IMR-90 (cell line): ENCODE data around the gene CACNA1G. TPM values are rescaled to one million over a fixed set of nuclear protein-coding genes. Genes with fewer than 3 reads are reported as not detected.

ENCODE experiments used
- ATAC-seq: fragments of 200-7000 bp; cut with Tn5 transposase; 2 replicates; pipeline ENCODE4 v1.9.1; 2020; ENCODE audit warnings: low read depth, mild to moderate bottlenecking, moderate library complexity
- BruUV-seq: library from RNA; stranded (reverse); fragments of 400-500 nt; replicated peaks from 2 replicates; lab custom pipeline; 2021; lab: Mats Ljungman, UMichigan
- CTCF ChIA-PET: fragments of 300-600 bp; formaldehyde crosslinking; extraction: SDS; loops from one replicate; lab custom pipeline; 2021; ENCODE audit warnings: antibody characterized with exemption; lab: Yijun Ruan, JAX
- POLR2A ChIA-PET: fragments of 300-600 bp; sonication (Branson Sonifier 250); formaldehyde crosslinking; loops from one replicate; lab custom pipeline; 2022; ENCODE audit warnings: antibody characterized with exemption; ENCODE audit not compliant: unreplicated experiment; lab: Charles Lee
- DNase-seq: peaks from one replicate; pipeline ENCODE4 v3.0.0; 2013
- H2AFZ ChIP-seq: replicated peaks from 2 replicates; pipeline ENCODE3; 2013; ENCODE audit warnings: low read length, mild to moderate bottlenecking; ENCODE audit not compliant: poor library complexity
- H2AK5ac ChIP-seq: 2 replicates; pipeline ENCODE4 v1.6.1; 2013; ENCODE audit warnings: low read depth, low read length, inconsistent platforms
- H2AK9ac ChIP-seq: replicated peaks from 2 replicates; pipeline ENCODE3; 2013; ENCODE audit warnings: mild to moderate bottlenecking, low read depth, low read length, moderate library complexity; ENCODE audit not compliant: poor library complexity
- H2BK120ac ChIP-seq: 2 replicates; pipeline ENCODE4 v1.6.1; 2013; ENCODE audit warnings: low read depth, low read length, inconsistent platforms
- H2BK15ac ChIP-seq: 3 replicates; pipeline ENCODE4 v1.6.1; 2013; ENCODE audit warnings: low read depth, low read length, inconsistent platforms
- H2BK20ac ChIP-seq: 2 replicates; pipeline ENCODE4 v1.6.1; 2013; ENCODE audit warnings: low read depth, mild to moderate bottlenecking, inconsistent platforms, low read length, moderate library complexity
- H2BK5ac ChIP-seq: 2 replicates; pipeline ENCODE4 v1.6.1; 2013; ENCODE audit warnings: mild to moderate bottlenecking, low read depth, low read length, inconsistent platforms; ENCODE audit not compliant: poor library complexity, severe bottlenecking
- H3K14ac ChIP-seq: replicated peaks from 2 replicates; pipeline ENCODE4 v1.6.1; 2013; ENCODE audit warnings: low read depth, low read length, inconsistent platforms
- H3K18ac ChIP-seq: 2 replicates; pipeline ENCODE4 v1.6.1; 2013; ENCODE audit warnings: low read depth, low read length, control low read depth
- H3K23ac ChIP-seq: 2 replicates; pipeline ENCODE4 v1.6.1; 2013; ENCODE audit warnings: low read depth, low read length, inconsistent platforms
- H3K27ac ChIP-seq: 2 replicates; pipeline ENCODE4 v1.5.1; 2013; ENCODE audit warnings: mild to moderate bottlenecking, control low read depth, low read length; ENCODE audit not compliant: insufficient read depth
- H3K27me3 ChIP-seq: 2 replicates; pipeline ENCODE4 v1.6.1; 2013; ENCODE audit warnings: low read length; ENCODE audit not compliant: control insufficient read depth, insufficient read depth
- H3K36me3 ChIP-seq: 2 replicates; pipeline ENCODE4 v1.6.1; 2013; ENCODE audit warnings: low read length, mixed read lengths; ENCODE audit not compliant: control insufficient read depth, insufficient read depth
- H3K4ac ChIP-seq: 2 replicates; pipeline ENCODE4 v1.6.1; 2013; ENCODE audit warnings: low read depth, low read length, inconsistent platforms
- H3K4me1 ChIP-seq: 2 replicates; pipeline ENCODE4 v1.6.1; 2013; ENCODE audit warnings: low read length, mixed read lengths; ENCODE audit not compliant: control insufficient read depth, insufficient read depth
- H3K4me2 ChIP-seq: 2 replicates; pipeline ENCODE4 v1.6.1; 2013; ENCODE audit warnings: low read depth, mild to moderate bottlenecking, control low read depth, low read length, moderate library complexity
- H3K4me3 ChIP-seq: 2 replicates; pipeline ENCODE4 v1.5.1; 2013; ENCODE audit warnings: low read depth, mild to moderate bottlenecking, control low read depth, low read length, moderate library complexity; ENCODE audit not compliant: insufficient read depth
- H3K56ac ChIP-seq: 2 replicates; pipeline ENCODE4 v1.6.1; 2013; ENCODE audit warnings: low read length, inconsistent platforms; ENCODE audit not compliant: insufficient read depth; ENCODE audit errors: extremely low read depth
- H3K79me1 ChIP-seq, 2 experiments: 2 replicates each; pipeline ENCODE4 v1.6.1; 2013; ENCODE audit warnings: low read length in 2 of 2, inconsistent platforms in 1 of 2, low read depth in 1 of 2
- H3K9ac ChIP-seq: 2 replicates; pipeline ENCODE4 v1.6.1; 2013; ENCODE audit warnings: low read depth, low read length, control low read depth
- H3K9me1 ChIP-seq: 2 replicates; pipeline ENCODE4 v1.6.1; 2013; ENCODE audit warnings: low read length, inconsistent platforms; ENCODE audit not compliant: insufficient read depth
- H3K9me3 ChIP-seq: 2 replicates; pipeline ENCODE4 v1.6.1; 2013; ENCODE audit warnings: low read length; ENCODE audit not compliant: control insufficient read depth, insufficient read depth
- H4K20me1 ChIP-seq: 2 replicates; pipeline ENCODE4 v1.6.1; 2013; ENCODE audit warnings: low read length, inconsistent platforms; ENCODE audit not compliant: insufficient read depth
- H4K5ac ChIP-seq: 2 replicates; pipeline ENCODE4 v1.6.1; 2013; ENCODE audit warnings: mild to moderate bottlenecking, low read depth, low read length, control low read depth
- H4K8ac ChIP-seq, 2 experiments: 2 replicates each; pipeline ENCODE4 v1.6.1; 2013; ENCODE audit warnings: low read depth in 2 of 2, low read length in 2 of 2, control low read depth in 1 of 2, inconsistent platforms in 1 of 2
- H4K91ac ChIP-seq: 2 replicates; pipeline ENCODE4 v1.6.1; 2013; ENCODE audit warnings: low read depth, low read length, inconsistent platforms; ENCODE audit not compliant: insufficient read depth
- BHLHE40 ChIP-seq: fragments of 150-350 bp; IDR thresholded peaks from 2 replicates; pipeline ENCODE4 v1.6.1; 2016; ENCODE audit warnings: mild to moderate bottlenecking, low read depth, low read length
- CHD1 ChIP-seq: IDR thresholded peaks from 2 replicates; pipeline ENCODE4 v1.6.1; 2012; ENCODE audit warnings: low read depth, low read length, improper control_type of control experiment
- FOS ChIP-seq: fragments of 150-350 bp; IDR thresholded peaks from 2 replicates; pipeline ENCODE4 v1.6.1; 2016; ENCODE audit warnings: low read depth, low read length
- MAFK ChIP-seq: IDR thresholded peaks from 2 replicates; pipeline ENCODE4 v1.6.1; 2012; ENCODE audit warnings: low read depth, low read length, improper control_type of control experiment
- MAZ ChIP-seq: IDR thresholded peaks from 2 replicates; pipeline ENCODE4 v1.6.1; 2012; ENCODE audit warnings: low read depth, mild to moderate bottlenecking, low read length, improper control_type of control experiment, moderate library complexity, borderline replicate concordance
- MXI1 ChIP-seq: IDR thresholded peaks from 2 replicates; pipeline ENCODE4 v1.6.1; 2012; ENCODE audit warnings: low read depth, mild to moderate bottlenecking, low read length, moderate library complexity, borderline replicate concordance
- NFE2L2 ChIP-seq: fragments of 150-350 bp; IDR thresholded peaks from 2 replicates; pipeline ENCODE4 v1.6.1; 2016; ENCODE audit warnings: low read depth, mild to moderate bottlenecking, low read length
- POLR2A ChIP-seq: IDR thresholded peaks from 2 replicates; pipeline ENCODE4 v1.6.1; 2012; ENCODE audit warnings: mild to moderate bottlenecking, low read depth, low read length
- RAD21 ChIP-seq: IDR thresholded peaks from 2 replicates; pipeline ENCODE4 v1.6.1; 2012; ENCODE audit warnings: low read length, improper control_type of control experiment
- RCOR1 ChIP-seq: IDR thresholded peaks from 2 replicates; pipeline ENCODE4 v1.6.1; 2012; ENCODE audit warnings: mild to moderate bottlenecking, low read length, improper control_type of control experiment; ENCODE audit not compliant: insufficient replicate concordance
- RFX5 ChIP-seq: IDR thresholded peaks from 2 replicates; pipeline ENCODE4 v1.8.0; 2012; ENCODE audit warnings: low read depth, mild to moderate bottlenecking, low read length, moderate library complexity
- SMC3 ChIP-seq: fragments of 150-350 bp; IDR thresholded peaks from 2 replicates; pipeline ENCODE4 v1.6.1; 2016; ENCODE audit warnings: low read depth, mild to moderate bottlenecking, antibody characterized with exemption, low read length, moderate library complexity
- WGBS, 2 experiments: methylation state at CpG; one replicate each; pipeline versions ENCODE4 v1.1.5 to v1.1.7; 2013; ENCODE audit warnings: missing lambda C conversion rate in 2 of 2; ENCODE audit not compliant: insufficient read length in 1 of 2; ENCODE audit errors: extremely low coverage in 2 of 2; 5-methylcytosine and 5-hydroxymethylcytosine counted together
- dilution Hi-C: fragments of 300-500 bp; cut with HindIII; formaldehyde crosslinking; loops from one replicate; pipeline ENCODE4 v1.14.3; 2018; ENCODE audit warnings: low sequenced_read_pairs; ENCODE audit not compliant: unreplicated experiment
- in situ Hi-C: fragments of 300-500 bp; cut with MboI; formaldehyde crosslinking; loops from 3 replicates; pipeline ENCODE4 v1.14.3; 2019; ENCODE audit warnings: low sequenced_read_pairs, inconsistent platforms, mixed read lengths
- intact Hi-C: fragments of 100-400 bp; cut with micrococcal nuclease; formaldehyde crosslinking; loops from 2 replicates; pipeline ENCODE4 v1.10.0; 2022
- polyA plus RNA-seq, 3 experiments: library from polyadenylated mRNA; depleted of rRNA; stranded (reverse); fragments of >200 nt; gene quantifications; 2 replicates each; pipeline ENCODE4 v1.2.3, GENCODE V29; 2012; ENCODE audit warnings: low replicate concordance in 1 of 3
- total RNA-seq: library from RNA; depleted of rRNA; stranded (reverse); fragments of >200 nt; gene quantifications from 2 replicates; pipeline ENCODE4 v1.2.3, GENCODE V29; 2012
- TF ChIP-seq, protein P1 (sequence below): fragments of 150-350 bp; IDR thresholded peaks from 2 replicates; pipeline ENCODE4 v1.6.1; 2016; ENCODE audit warnings: low read depth, mild to moderate bottlenecking, low read length, moderate library complexity, borderline replicate concordance

The CACNA1G gene
- total and polyA plus RNA-seq, 2 of the 4 experiments (the other 2 are of a cell fraction): under 0.01 to 0.03 TPM

DNA sequence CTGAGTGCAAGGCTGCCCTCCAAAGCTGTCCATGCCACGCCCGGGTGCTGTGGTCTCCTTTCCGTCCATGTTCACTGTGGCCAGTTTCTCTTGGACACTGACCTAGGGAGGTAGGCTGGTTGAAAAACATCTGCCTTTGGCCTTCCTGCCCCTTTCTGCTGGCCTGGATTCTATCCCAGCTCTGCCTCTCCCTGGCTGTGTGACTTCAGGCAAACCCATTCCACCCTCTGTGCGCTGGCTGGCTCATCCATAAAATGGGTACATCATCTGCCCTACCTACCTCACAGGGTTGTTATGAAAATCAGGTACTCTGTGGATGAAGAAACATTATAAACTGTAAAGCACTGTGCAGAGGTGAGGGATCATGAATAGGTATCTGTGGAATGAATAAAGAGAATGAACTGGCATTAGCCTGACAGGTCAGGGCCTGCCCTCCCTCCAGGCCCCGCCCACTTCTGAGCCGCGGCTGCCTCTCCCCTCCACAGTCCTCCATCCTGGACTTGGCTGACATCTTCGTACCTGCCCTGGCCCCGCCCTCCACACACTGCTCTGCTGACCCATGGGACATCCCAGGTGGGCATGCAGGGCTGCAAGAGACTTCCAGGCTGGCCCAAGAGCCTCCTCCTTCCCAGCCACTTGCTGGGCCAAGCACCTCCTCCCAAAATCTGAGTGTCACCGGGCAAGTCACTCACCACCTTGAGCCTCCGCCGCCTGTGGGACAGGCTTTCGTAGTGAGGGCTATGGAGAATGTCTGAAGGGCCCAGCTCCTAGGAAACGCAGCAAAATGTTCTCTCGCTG is 20.6 kb upstream of the CACNA1G start:
- Histone ChIP-seq H3K18ac (no peak overlapping the region), H3K9me1 (peaks cover 4% of the 10 kb centered on the region), H2AK9ac (no peak overlapping the region), H3K4me1 (peaks cover 12% of the 10 kb centered on the region; the same call in 1 of the 2 replicates), H3K79me1 (peaks cover 0 to 7% of the 10 kb centered on the region in 2 experiments; a peak in 2 of 4 replicates), H4K5ac (no peak overlapping the region), H3K4me2 (no peak overlapping the region), H4K8ac (no peak overlapping the region), H3K23ac (no peak overlapping the region), H3K4ac (no peak overlapping the region), H4K91ac (no peak overlapping the region), H2BK15ac (no peak overlapping the region), H2AFZ (peak overlapping the region; percentile 44), H2BK120ac (no peak overlapping the region), H3K14ac (no peak overlapping the region), H3K36me3 (no peaks in the 10 kb centered on the region), H3K56ac (no peak overlapping the region), H3K27me3 (no peaks in the 10 kb centered on the region), H2BK20ac (no peak overlapping the region), H2BK5ac (no peak overlapping the region), H4K20me1 (no peaks in the 10 kb centered on the region), H3K4me3 (no peak overlapping the region), H2AK5ac (no peak overlapping the region), H3K9me3 (no peaks in the 10 kb centered on the region), H3K9ac (no peak overlapping the region), H3K27ac (no peak overlapping the region)
- ChIA-PET CTCF (no interaction called here), POLR2A (interaction anchor here (0.6 kb wide), 1 partner anchor 380 kb away, joined by 3 read pairs; no protein-coding TSS in a partner anchor)
- ATAC-seq (no peak), DNase-seq (no peak)
- dilution Hi-C loops (no loop called here), intact Hi-C loops (loop anchor here (10.0 kb wide), 1 partner anchor 415 kb away; no protein-coding TSS in a partner anchor), in situ Hi-C loops (loop anchor here (10.0 kb wide), 1 partner anchor 415 kb away; no protein-coding TSS in a partner anchor)
- BruUV-seq: no TSS peak
- 59% methylated on average over 5 of the region's 15 CpGs; no CpG with 5 or more reads in 1 of the 2 experiments for whole genome bisulfite sequencing, 2 experiments
- TF ChIP-seq MXI1 (no peak), FOS (no peak), RCOR1 (no peak), MAFK (no peak), CHD1 (no peak), BHLHE40 (no peak), POLR2A (no peak), RAD21 (no peak), NFE2L2 (no peak), MAZ (no peak), RFX5 (no peak), SMC3 (no peak)
- TF ChIP-seq, protein P1, sequence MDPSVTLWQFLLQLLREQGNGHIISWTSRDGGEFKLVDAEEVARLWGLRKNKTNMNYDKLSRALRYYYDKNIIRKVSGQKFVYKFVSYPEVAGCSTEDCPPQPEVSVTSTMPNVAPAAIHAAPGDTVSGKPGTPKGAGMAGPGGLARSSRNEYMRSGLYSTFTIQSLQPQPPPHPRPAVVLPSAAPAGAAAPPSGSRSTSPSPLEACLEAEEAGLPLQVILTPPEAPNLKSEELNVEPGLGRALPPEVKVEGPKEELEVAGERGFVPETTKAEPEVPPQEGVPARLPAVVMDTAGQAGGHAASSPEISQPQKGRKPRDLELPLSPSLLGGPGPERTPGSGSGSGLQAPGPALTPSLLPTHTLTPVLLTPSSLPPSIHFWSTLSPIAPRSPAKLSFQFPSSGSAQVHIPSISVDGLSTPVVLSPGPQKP: no peak
